CD4-positive, alpha-beta memory T cell (primary cell): Measurements from ENCODE around the gene GLIS1. TPM values are rescaled to one million over a fixed set of nuclear protein-coding genes. Genes with fewer than 3 reads are reported as not detected.
"Not testable (repeated sequence)": the region's sequence is repeated elsewhere in the genome, so short reads cannot be mapped to it uniquely, and the experiment has no call there.

Experiments used
- CTCF ChIA-PET: fragments of 350-600 bp; sonication (Branson Sonifier 250); formaldehyde crosslinking; loops from one replicate; lab custom pipeline; 2021; ENCODE audit warnings: inconsistent platforms; ENCODE audit not compliant: partially characterized antibody; lab: Charles Lee
- POLR2A ChIA-PET: fragments of 350-600 bp; sonication (Branson Sonifier 250); formaldehyde crosslinking; loops from one replicate; lab custom pipeline; 2021; ENCODE audit not compliant: partially characterized antibody; lab: Charles Lee
- DNase-seq, 5 donors: peaks; one replicate each; pipeline versions ENCODE4 v3.0.0 to v3.0.0-alpha.2; 2020 to 2022; ENCODE audit warnings: mixed read lengths in 1 of 5
- H3K27ac ChIP-seq: one replicate; pipeline ENCODE4 v1.7.0; 2013; ENCODE audit warnings: low read depth, low read length
- H3K27me3 ChIP-seq: 2 replicates; pipeline ENCODE4 v1.7.0; 2013; ENCODE audit warnings: mild to moderate bottlenecking, low read length, moderate library complexity; ENCODE audit not compliant: insufficient read depth
- H3K36me3 ChIP-seq: 2 replicates; pipeline ENCODE4 v1.7.0; 2013; ENCODE audit warnings: mild to moderate bottlenecking, low read length, moderate library complexity; ENCODE audit not compliant: insufficient read depth
- H3K4me1 ChIP-seq: 2 replicates; pipeline ENCODE4 v1.7.0; 2013; ENCODE audit warnings: mild to moderate bottlenecking, low read length, moderate library complexity; ENCODE audit not compliant: insufficient read depth
- H3K4me3 ChIP-seq, 2 donors: one replicate each; pipeline ENCODE4 v1.7.0; 2013; ENCODE audit warnings: low read length in 2 of 2, mild to moderate bottlenecking in 1 of 2
- H3K9me3 ChIP-seq, 2 donors: one replicate each; pipeline ENCODE4 v1.7.0; 2013; ENCODE audit warnings: low read length in 2 of 2, control low read depth in 1 of 2; ENCODE audit not compliant: control insufficient read depth in 1 of 2
- H3K27ac Mint-ChIP-seq, 7 donors: one replicate each; pipeline ENCODE4 v1.8.0; 2020 to 2021; ENCODE audit warnings: mixed read lengths in 7 of 7, mild to moderate bottlenecking in 6 of 7, inconsistent platforms in 3 of 7, moderate library complexity in 3 of 7
- H3K27me3 Mint-ChIP-seq, 2 donors: one replicate each; pipeline ENCODE4 v1.8.0; 2020 to 2021; ENCODE audit warnings: mixed read lengths in 2 of 2
- H3K36me3 Mint-ChIP-seq, 2 donors: one replicate each; pipeline ENCODE4 v1.8.0; 2020 to 2021; ENCODE audit warnings: mixed read lengths in 2 of 2, inconsistent platforms in 1 of 2, mild to moderate bottlenecking in 1 of 2
- H3K4me1 Mint-ChIP-seq, 4 donors: one replicate each; pipeline ENCODE4 v1.8.0; 2020 to 2021; ENCODE audit warnings: mixed read lengths in 4 of 4, mild to moderate bottlenecking in 1 of 4
- H3K4me3 Mint-ChIP-seq, 8 donors: one replicate each; pipeline ENCODE4 v1.8.0; 2020 to 2021; ENCODE audit warnings: mixed read lengths in 8 of 8, mild to moderate bottlenecking in 7 of 8, moderate library complexity in 6 of 8, inconsistent platforms in 3 of 8
- H3K9me3 Mint-ChIP-seq, 8 donors: one replicate each; pipeline ENCODE4 v1.8.0; 2020 to 2021; ENCODE audit warnings: mixed read lengths in 8 of 8, mild to moderate bottlenecking in 5 of 8, inconsistent platforms in 3 of 8, moderate library complexity in 1 of 8
- intact Hi-C: fragments of 100-400 bp; cut with micrococcal nuclease; formaldehyde crosslinking; loops from one replicate; pipeline ENCODE4 v1.15.1; 2023
- polyA plus RNA-seq, 2 donors: library from polyadenylated mRNA; unstranded; fragments of 300-500 nt; fragmentation: Illumina TruSeq; gene quantifications; one replicate each; pipeline ENCODE4 v1.2.3, GENCODE V29; 2021
- total RNA-seq, 2 experiments: library from RNA; stranded (reverse); gene quantifications; one replicate each; pipeline ENCODE4 v1.2.3, GENCODE V29; 2021

The GLIS1 gene
- total and polyA plus RNA-seq, 4 experiments from 2014 or later, result not detected

DNA sequence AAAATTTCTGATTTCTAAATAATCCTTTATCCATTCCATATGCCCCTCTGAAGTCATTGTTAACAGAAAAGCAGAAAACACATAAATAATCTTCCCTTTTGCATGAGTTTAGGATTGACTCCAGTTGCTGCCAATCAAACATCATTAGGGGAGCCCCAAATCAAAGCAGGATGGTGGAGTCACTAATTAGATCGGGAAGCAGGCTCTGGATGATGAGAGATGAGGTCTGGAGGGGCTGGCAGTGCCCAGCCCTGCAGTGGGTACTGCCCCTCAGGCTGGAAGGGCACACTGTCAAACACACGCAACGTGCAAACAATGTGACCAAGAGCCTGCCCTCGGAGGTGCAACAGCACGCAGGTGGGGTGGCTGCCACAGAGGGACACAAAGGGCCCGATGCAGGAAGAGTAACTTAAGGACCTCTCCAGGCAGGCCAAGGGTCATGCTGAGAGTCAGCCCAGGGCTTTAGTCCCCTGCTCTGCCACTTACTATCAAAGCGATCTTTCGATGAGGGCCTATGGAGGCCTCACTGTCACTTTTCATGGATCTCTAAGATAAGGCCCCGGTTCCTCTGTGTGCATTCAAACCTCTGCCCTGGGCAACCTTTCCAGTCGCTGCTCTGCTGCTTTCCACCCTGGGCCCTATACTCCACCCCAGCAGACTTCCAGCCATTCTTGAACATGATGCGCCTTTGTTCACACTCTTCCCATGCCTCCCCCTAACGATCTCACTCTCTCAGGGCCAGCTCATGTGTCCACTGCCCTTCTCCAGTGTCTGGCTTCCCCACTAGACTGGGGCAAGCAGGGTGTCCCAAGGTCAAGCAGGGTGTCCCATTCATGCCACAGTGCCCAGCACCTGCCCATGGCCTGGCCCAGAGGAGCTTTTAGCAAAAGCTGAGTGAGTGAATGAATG lies 180.9 kb downstream of the GLIS1 start:
- no peaks in the 10 kb centered on the region for H3K9me3 Mint-ChIP-seq
- DNase-seq, result no peak
- intact Hi-C loops, result no loop called here
- H3K27me3 Mint-ChIP-seq, result peaks cover 8 to 12% of the 10 kb centered on the region in 2 donors
- no peaks in the 10 kb centered on the region for H3K4me1 ChIP-seq
- POLR2A ChIA-PET, result no interaction called here
- H3K4me1 Mint-ChIP-seq, result peaks cover 6 to 12% (median 7%) of the 10 kb centered on the region in 4 donors
- no peaks in the 10 kb centered on the region for H3K36me3 Mint-ChIP-seq
- H3K9me3 ChIP-seq, result no peaks in the 10 kb centered on the region
- no peaks in the 10 kb centered on the region for H3K36me3 ChIP-seq
- peak overlapping the region in 1 of 7 donors; percentile 75 for H3K27ac Mint-ChIP-seq
- CTCF ChIA-PET, result no interaction called here
- peaks cover 3% of the 10 kb centered on the region for H3K27me3 ChIP-seq
- H3K4me3 ChIP-seq, result no peak overlapping the region
- H3K4me3 Mint-ChIP-seq, result no peak overlapping the region
- H3K27ac ChIP-seq, result no peak overlapping the region

- POLR2A ChIA-PET, result no interaction called here
- Mint-ChIP-seq H3K4me3 (no peak overlapping the region), H3K27ac (no peak overlapping the region), H3K36me3 (no peaks in the 10 kb centered on the region), H3K9me3 (no peaks in the 10 kb centered on the region), H3K4me1 (peaks cover 4 to 6% (median 5%) of the 10 kb centered on the region in 4 donors), H3K27me3 (peaks cover 6 to 7% of the 10 kb centered on the region in 2 donors)
- intact Hi-C loops, result no loop called here
- H3K27me3 ChIP-seq, result no peaks in the 10 kb centered on the region
- H3K36me3 ChIP-seq, result no peaks in the 10 kb centered on the region
- no peaks in the 10 kb centered on the region for H3K9me3 ChIP-seq
- CTCF ChIA-PET, result no interaction called here
- no peaks in the 10 kb centered on the region for H3K4me1 ChIP-seq
- no peak overlapping the region for H3K4me3 ChIP-seq
- no peak for DNase-seq
- no peak overlapping the region for H3K27ac ChIP-seq
Observed at GRCh38 chr1:53557369-53557768, 181.6 kb downstream of the GLIS1 start.

- no peak overlapping the region for H3K4me3 Mint-ChIP-seq
- intact Hi-C loops, result no loop called here
Observed at GRCh38 chr1:53556657-53557227, 182.2 kb downstream of the GLIS1 start.

DNA sequence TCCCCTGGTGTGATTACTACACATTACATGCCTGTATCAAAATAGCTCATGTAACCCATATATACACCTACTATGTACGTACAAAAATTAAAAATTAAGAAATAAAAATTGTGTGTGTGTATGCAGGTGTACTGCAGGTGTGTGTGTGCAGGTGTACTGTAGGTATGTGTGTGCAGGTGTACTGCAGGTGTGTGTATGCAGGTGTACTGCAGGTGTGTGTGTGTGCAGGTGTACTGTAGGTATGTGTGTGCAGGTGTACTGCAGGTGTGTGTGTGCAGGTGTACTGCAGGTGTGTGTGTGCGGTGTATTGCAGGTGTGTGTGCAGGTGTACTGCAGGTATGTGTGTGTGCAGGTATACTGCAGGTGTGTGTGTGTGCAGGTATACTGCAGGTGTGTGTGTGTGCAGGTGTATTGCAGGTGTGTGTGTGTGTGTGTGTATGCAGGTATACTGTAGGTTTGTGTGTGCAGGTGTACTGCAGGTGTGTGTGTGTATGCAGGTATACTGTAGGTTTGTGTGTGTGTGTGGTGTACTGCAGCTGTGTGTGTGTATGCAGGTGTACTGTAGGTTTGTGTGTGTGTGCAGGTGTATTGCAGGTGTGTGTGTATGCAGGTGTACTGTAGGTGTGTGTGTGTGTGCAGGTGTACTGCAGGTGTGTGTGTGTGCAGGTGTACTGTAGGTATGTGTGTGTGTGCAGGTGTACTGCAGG lies 183.2 kb downstream of the GLIS1 start:
- H3K36me3 Mint-ChIP-seq, POLR2A ChIA-PET, intact Hi-C loops: not testable (repeated sequence)

More at GRCh38 chr1:53556657-53557227, 182.2 kb downstream of the GLIS1 start:
- POLR2A ChIA-PET, result no interaction called here
- Histone ChIP-seq H3K9me3 (no peaks in the 10 kb centered on the region), H3K4me1 (no peaks in the 10 kb centered on the region), H3K4me3 (no peak overlapping the region), H3K27ac (no peak overlapping the region), H3K36me3 (no peaks in the 10 kb centered on the region), H3K27me3 (no peaks in the 10 kb centered on the region)
- H3K36me3 Mint-ChIP-seq, result no peaks in the 10 kb centered on the region
- CTCF ChIA-PET, result no interaction called here
- H3K4me1 Mint-ChIP-seq, result peaks cover 0 to under 1% (median 0%) of the 10 kb centered on the region in 4 donors
- H3K9me3 Mint-ChIP-seq, result no peaks in the 10 kb centered on the region
- DNase-seq, result no peak
- H3K27ac Mint-ChIP-seq, result no peak overlapping the region
- peaks cover 1 to 3% of the 10 kb centered on the region in 2 donors for H3K27me3 Mint-ChIP-seq

DNA sequence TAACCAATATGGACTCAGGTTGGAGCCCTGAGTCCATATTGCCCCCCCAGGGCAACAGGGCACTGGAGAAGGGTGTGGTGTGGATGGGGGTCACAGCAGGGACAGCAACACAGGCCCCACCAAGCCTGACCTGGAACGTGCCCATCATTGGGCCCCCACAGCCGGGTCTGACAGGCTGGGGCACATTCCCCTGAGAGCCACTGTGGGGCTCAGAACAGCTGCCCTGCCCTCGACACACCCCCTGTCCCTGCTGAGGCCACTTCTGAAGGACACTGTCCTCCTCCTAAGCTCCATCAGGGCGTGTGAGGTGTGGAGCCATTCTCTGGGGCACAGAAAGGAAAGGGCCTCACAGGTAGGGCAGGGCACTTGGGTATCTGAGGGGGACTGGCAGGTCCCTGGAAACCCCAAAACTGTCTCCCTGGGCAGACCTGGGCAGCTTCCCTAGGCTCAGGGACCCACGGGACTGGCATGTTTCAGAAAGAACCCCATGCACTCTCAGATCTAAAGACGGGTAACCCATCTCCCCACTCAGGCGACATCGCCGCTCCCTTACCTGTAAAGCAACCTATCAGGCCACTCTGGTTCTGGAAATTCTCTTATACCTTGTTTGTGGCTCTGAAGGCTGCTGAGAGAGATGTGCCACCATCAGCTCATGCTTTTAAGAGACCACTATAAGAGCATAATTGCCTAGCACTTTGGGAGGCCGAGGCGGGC lies 184.2 kb downstream of the GLIS1 start:
- no peaks in the 10 kb centered on the region for H3K36me3 ChIP-seq
- ChIA-PET CTCF (no interaction called here), POLR2A (no interaction called here)
- H3K4me3 Mint-ChIP-seq, result no peak overlapping the region
- H3K9me3 Mint-ChIP-seq, result no peaks in the 10 kb centered on the region
- H3K27ac Mint-ChIP-seq, result no peak overlapping the region
- intact Hi-C loops, result no loop called here
- H3K9me3 ChIP-seq, result no peaks in the 10 kb centered on the region
- peaks cover 0 to 2% of the 10 kb centered on the region in 2 donors for H3K27me3 Mint-ChIP-seq
- H3K27me3 ChIP-seq, result no peaks in the 10 kb centered on the region
- no peaks in the 10 kb centered on the region for H3K4me1 ChIP-seq
- no peak overlapping the region for H3K4me3 ChIP-seq
- no peaks in the 10 kb centered on the region for H3K4me1 Mint-ChIP-seq
- DNase-seq, result no peak
- H3K27ac ChIP-seq, result no peak overlapping the region
- H3K36me3 Mint-ChIP-seq, result no peaks in the 10 kb centered on the region

More for the DNA sequence above, 183.2 kb downstream of the GLIS1 start:
- H3K4me1 Mint-ChIP-seq, H3K27ac ChIP-seq, H3K27me3 Mint-ChIP-seq, H3K27me3 ChIP-seq, H3K4me3 ChIP-seq, H3K4me3 Mint-ChIP-seq, H3K9me3 Mint-ChIP-seq, CTCF ChIA-PET, H3K36me3 ChIP-seq, H3K27ac Mint-ChIP-seq, H3K4me1 ChIP-seq, H3K9me3 ChIP-seq, DNase-seq: not testable (repeated sequence)

DNA sequence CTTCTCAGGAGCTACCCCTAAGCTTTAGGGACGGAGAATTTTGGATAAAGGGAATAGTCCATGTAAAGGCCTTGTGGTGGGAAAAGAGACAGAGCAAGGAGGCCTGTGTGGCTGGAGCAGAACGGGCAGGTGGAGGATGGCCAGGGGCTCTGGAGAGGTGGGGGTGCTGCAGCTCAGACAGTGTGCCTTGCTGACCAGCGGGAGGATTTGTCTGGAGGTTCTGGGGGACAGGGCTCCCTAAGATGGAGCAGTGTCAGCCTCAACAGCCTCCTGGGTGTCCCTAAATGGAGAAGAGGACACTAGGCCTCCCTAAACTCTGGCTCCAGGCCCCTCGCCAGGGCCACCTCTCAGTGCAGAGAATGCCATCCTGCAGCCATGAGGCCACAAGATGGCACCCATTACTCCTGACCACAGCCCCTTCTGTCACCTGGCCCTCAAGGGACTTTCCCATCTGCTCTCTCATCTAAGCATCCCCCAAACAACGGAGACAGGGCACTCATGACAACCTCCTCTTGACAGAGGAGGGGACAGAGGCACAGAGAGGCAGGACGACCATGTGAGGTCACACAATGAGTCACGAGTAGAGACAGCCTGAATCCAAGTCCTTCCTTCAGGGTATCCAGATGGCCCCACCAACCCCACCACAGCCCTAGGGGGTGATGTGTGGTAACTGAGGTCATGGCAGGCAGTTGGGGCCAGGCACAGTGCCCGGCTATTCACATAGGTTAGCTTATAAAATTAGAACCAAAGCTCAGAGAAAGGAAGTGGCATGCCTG lies 185.0 kb downstream of the GLIS1 start:
- Histone ChIP-seq H3K4me1 (no peaks in the 10 kb centered on the region), H3K9me3 (no peaks in the 10 kb centered on the region), H3K27ac (no peak overlapping the region), H3K36me3 (no peaks in the 10 kb centered on the region), H3K27me3 (no peaks in the 10 kb centered on the region), H3K4me3 (no peak overlapping the region)
- intact Hi-C loops, result no loop called here
- CTCF ChIA-PET, result no interaction called here
- no peaks in the 10 kb centered on the region for H3K9me3 Mint-ChIP-seq
- no peaks in the 10 kb centered on the region for H3K27me3 Mint-ChIP-seq
- H3K4me1 Mint-ChIP-seq, result no peaks in the 10 kb centered on the region
- H3K36me3 Mint-ChIP-seq, result no peaks in the 10 kb centered on the region
- POLR2A ChIA-PET, result no interaction called here
- DNase-seq, result no peak
- H3K4me3 Mint-ChIP-seq, result no peak overlapping the region
- H3K27ac Mint-ChIP-seq, result no peak overlapping the region
